ENCODE data around the gene RHOB.

Gene RHOB

GRCh38 chr2:20476950-20477349, 30.1 kb downstream of the RHOB start:
- H4K12ac ChIP-seq (ENCODE audit: low read depth, low read length): no peak overlapping the region
- H2BK5ac ChIP-seq (ENCODE audit: low read depth, low read length, poor library complexity): no peak overlapping the region
- no peak overlapping the region for H2AFZ ChIP-seq (ENCODE audit: insufficient read depth, low read length, poor library complexity)
- no peak overlapping the region for H3K14ac ChIP-seq (ENCODE audit: low read length)
- no peak overlapping the region for H3K4me3 ChIP-seq (ENCODE audit: low read depth, low read length)
- H3K4me2 ChIP-seq (ENCODE audit: low read length): no peak overlapping the region
- no peak overlapping the region for H4K91ac ChIP-seq (ENCODE audit: low read depth, low read length)
- no peak overlapping the region for H3K18ac ChIP-seq (ENCODE audit: low read length)
- H2AK5ac ChIP-seq (ENCODE audit: low read length): no peak overlapping the region
- no peak for DNase-seq
- H3K4ac ChIP-seq (ENCODE audit: low read depth, low read length): no peak overlapping the region
- H3K4me1 ChIP-seq (ENCODE audit: control insufficient read depth in 1 of 2, insufficient read depth in 2 of 2, low read length in 2 of 2): peaks cover 23 to 24% of the 10 kb centered on the region in 2 experiments
- H3K79me2 ChIP-seq (ENCODE audit: control insufficient read depth, insufficient read depth, low read length, poor library complexity): peaks cover 3% of the 10 kb centered on the region
- H3K27me3 ChIP-seq (ENCODE audit: insufficient read depth, low read length): no peaks in the 10 kb centered on the region
- peaks cover 21% of the 10 kb centered on the region for H3K79me1 ChIP-seq (ENCODE audit: low read length)
- peaks cover 2% of the 10 kb centered on the region for H3K9me3 ChIP-seq (ENCODE audit: insufficient read depth, low read depth, low read length)
- no CpG with 5 or more reads among the region's 7 CpGs for WGBS (ENCODE audit: extremely low coverage, insufficient coverage, insufficient read length)
- no peaks in the 10 kb centered on the region for H3K36me3 ChIP-seq (ENCODE audit: control insufficient read depth in 1 of 2, insufficient read depth in 2 of 2, low read length in 2 of 2)
- H3K27ac ChIP-seq (ENCODE audit: low read depth, low read length): no peak overlapping the region
- no peak overlapping the region for H3K23ac ChIP-seq (ENCODE audit: low read length)
- no peak overlapping the region for H3K9ac ChIP-seq (ENCODE audit: low read length)
- no peak overlapping the region for H4K8ac ChIP-seq (ENCODE audit: low read depth, low read length)
- H2BK12ac ChIP-seq (ENCODE audit: low read length): no peak overlapping the region
- no peak overlapping the region for H2BK120ac ChIP-seq (ENCODE audit: insufficient read depth, low read length, poor library complexity)

DNA sequence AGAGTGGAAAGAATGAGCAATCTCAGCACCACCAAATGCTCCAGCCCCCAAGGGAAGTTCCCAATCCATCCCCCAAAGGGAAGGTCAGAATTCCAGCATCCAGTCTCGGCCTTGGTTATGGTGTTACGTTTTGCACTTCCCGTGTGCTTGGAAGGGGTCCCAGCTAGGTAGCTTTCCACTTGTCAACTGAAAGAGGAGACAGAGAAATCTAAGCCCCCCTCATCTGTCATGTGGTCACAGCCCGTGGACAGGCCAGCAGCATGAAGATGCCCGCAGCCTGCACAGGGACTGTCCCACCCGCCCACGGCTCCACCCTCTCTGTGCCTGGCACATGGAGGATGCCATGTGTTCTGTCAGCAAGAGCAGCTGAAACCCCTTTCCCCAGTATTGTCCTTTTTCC, 32.1 kb downstream of the RHOB start:
- H4K12ac ChIP-seq (ENCODE audit: low read depth, low read length): no peak overlapping the region
- no peak overlapping the region for H2BK120ac ChIP-seq (ENCODE audit: insufficient read depth, low read length, poor library complexity)
- H2AK5ac ChIP-seq (ENCODE audit: low read length): no peak overlapping the region
- H3K27me3 ChIP-seq (ENCODE audit: insufficient read depth, low read length): no peaks in the 10 kb centered on the region
- H3K27ac ChIP-seq (ENCODE audit: low read depth, low read length): no peak overlapping the region
- H3K9ac ChIP-seq (ENCODE audit: low read length): no peak overlapping the region
- H3K79me1 ChIP-seq (ENCODE audit: low read length): peaks cover 12% of the 10 kb centered on the region
- no peak overlapping the region for H3K4me3 ChIP-seq (ENCODE audit: low read depth, low read length)
- peak overlapping the region; percentile 23 for H2BK12ac ChIP-seq (ENCODE audit: low read length)
- H3K4me2 ChIP-seq (ENCODE audit: low read length): no peak overlapping the region
- H3K36me3 ChIP-seq (ENCODE audit: control insufficient read depth in 1 of 2, insufficient read depth in 2 of 2, low read length in 2 of 2): no peaks in the 10 kb centered on the region
- no peak overlapping the region for H2BK5ac ChIP-seq (ENCODE audit: low read depth, low read length, poor library complexity)
- H3K18ac ChIP-seq (ENCODE audit: low read length): no peak overlapping the region
- H3K9me3 ChIP-seq (ENCODE audit: insufficient read depth, low read depth, low read length): no peaks in the 10 kb centered on the region
- H4K8ac ChIP-seq (ENCODE audit: low read depth, low read length): no peak overlapping the region
- peaks cover 12 to 15% of the 10 kb centered on the region in 2 experiments for H3K4me1 ChIP-seq (ENCODE audit: control insufficient read depth in 1 of 2, insufficient read depth in 2 of 2, low read length in 2 of 2)
- DNase-seq: no peak
- H3K23ac ChIP-seq (ENCODE audit: low read length): no peak overlapping the region
- no peak overlapping the region for H2AFZ ChIP-seq (ENCODE audit: insufficient read depth, low read length, poor library complexity)
- no CpG with 5 or more reads among the region's 7 CpGs for WGBS (ENCODE audit: extremely low coverage, insufficient coverage, insufficient read length)
- no peak overlapping the region for H3K14ac ChIP-seq (ENCODE audit: low read length)
- H3K79me2 ChIP-seq (ENCODE audit: control insufficient read depth, insufficient read depth, low read length, poor library complexity): peaks cover 3% of the 10 kb centered on the region
- no peak overlapping the region for H4K91ac ChIP-seq (ENCODE audit: low read depth, low read length)
- H3K4ac ChIP-seq (ENCODE audit: low read depth, low read length): no peak overlapping the region

- Histone ChIP-seq H3K27me3 (ENCODE audit: insufficient read depth, low read length) (no peaks in the 10 kb centered on the region), H3K4me1 (ENCODE audit: control insufficient read depth in 1 of 2, insufficient read depth in 2 of 2, low read length in 2 of 2) (peaks cover 3 to 6% of the 10 kb centered on the region in 2 experiments), H4K12ac (ENCODE audit: low read depth, low read length) (no peak overlapping the region), H3K4ac (ENCODE audit: low read depth, low read length) (no peak overlapping the region), H2AK5ac (ENCODE audit: low read length) (no peak overlapping the region), H3K18ac (ENCODE audit: low read length) (no peak overlapping the region), H2BK12ac (ENCODE audit: low read length) (no peak overlapping the region), H3K36me3 (ENCODE audit: control insufficient read depth in 1 of 2, insufficient read depth in 2 of 2, low read length in 2 of 2) (no peaks in the 10 kb centered on the region), H3K4me2 (ENCODE audit: low read length) (no peak overlapping the region), H3K27ac (ENCODE audit: low read depth, low read length) (no peak overlapping the region), H2AFZ (ENCODE audit: insufficient read depth, low read length, poor library complexity) (no peak overlapping the region), H3K4me3 (ENCODE audit: low read depth, low read length) (no peak overlapping the region), H4K8ac (ENCODE audit: low read depth, low read length) (no peak overlapping the region), H3K9me3 (ENCODE audit: insufficient read depth, low read depth, low read length) (no peaks in the 10 kb centered on the region), H4K91ac (ENCODE audit: low read depth, low read length) (no peak overlapping the region), H3K79me2 (ENCODE audit: control insufficient read depth, insufficient read depth, low read length, poor library complexity) (peaks cover 2% of the 10 kb centered on the region), H3K23ac (ENCODE audit: low read length) (no peak overlapping the region), H2BK120ac (ENCODE audit: insufficient read depth, low read length, poor library complexity) (no peak overlapping the region), H3K9ac (ENCODE audit: low read length) (no peak overlapping the region), H2BK5ac (ENCODE audit: low read depth, low read length, poor library complexity) (no peak overlapping the region), H3K79me1 (ENCODE audit: low read length) (peaks cover 6% of the 10 kb centered on the region), H3K14ac (ENCODE audit: low read length) (no peak overlapping the region)
- WGBS (ENCODE audit: extremely low coverage, insufficient coverage, insufficient read length): no CpG with 5 or more reads among the region's 9 CpGs
- no peak for DNase-seq
Observed at GRCh38 chr2:20479835-20480234, 33.0 kb downstream of the RHOB start.

DNA sequence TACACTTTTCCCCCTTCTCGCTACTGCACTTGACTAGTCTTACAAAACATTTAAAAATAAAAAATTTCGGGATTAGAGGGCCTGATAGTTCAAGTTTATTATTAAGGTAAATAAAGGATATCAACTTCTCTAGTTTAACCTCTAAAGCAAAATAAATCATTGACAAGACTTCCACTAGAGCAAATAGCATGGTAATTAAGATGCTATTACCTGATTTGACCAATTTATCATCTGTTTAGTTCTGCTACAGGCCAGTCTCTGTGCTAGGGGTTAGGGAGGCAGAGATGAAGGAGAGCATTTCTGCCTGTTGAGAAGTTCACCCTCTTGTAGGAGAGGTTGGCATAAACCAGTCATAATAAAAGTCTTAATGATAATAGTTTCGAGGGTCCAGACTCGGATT, 34.0 kb downstream of the RHOB start:
- Histone ChIP-seq H3K23ac (ENCODE audit: low read length) (no peak overlapping the region), H3K14ac (ENCODE audit: low read length) (no peak overlapping the region), H4K8ac (ENCODE audit: low read depth, low read length) (no peak overlapping the region), H3K4ac (ENCODE audit: low read depth, low read length) (no peak overlapping the region), H3K18ac (ENCODE audit: low read length) (no peak overlapping the region), H4K12ac (ENCODE audit: low read depth, low read length) (no peak overlapping the region), H3K4me1 (ENCODE audit: control insufficient read depth in 1 of 2, insufficient read depth in 2 of 2, low read length in 2 of 2) (peaks cover 5% of the 10 kb centered on the region in 2 experiments), H3K9ac (ENCODE audit: low read length) (no peak overlapping the region), H2AK5ac (ENCODE audit: low read length) (no peak overlapping the region), H3K27ac (ENCODE audit: low read depth, low read length) (no peak overlapping the region), H3K79me2 (ENCODE audit: control insufficient read depth, insufficient read depth, low read length, poor library complexity) (no peaks in the 10 kb centered on the region), H2AFZ (ENCODE audit: insufficient read depth, low read length, poor library complexity) (no peak overlapping the region), H4K91ac (ENCODE audit: low read depth, low read length) (no peak overlapping the region), H3K36me3 (ENCODE audit: control insufficient read depth in 1 of 2, insufficient read depth in 2 of 2, low read length in 2 of 2) (no peaks in the 10 kb centered on the region), H3K9me3 (ENCODE audit: insufficient read depth, low read depth, low read length) (no peaks in the 10 kb centered on the region), H2BK12ac (ENCODE audit: low read length) (no peak overlapping the region), H3K4me2 (ENCODE audit: low read length) (no peak overlapping the region), H3K4me3 (ENCODE audit: low read depth, low read length) (no peak overlapping the region), H2BK120ac (ENCODE audit: insufficient read depth, low read length, poor library complexity) (no peak overlapping the region), H3K27me3 (ENCODE audit: insufficient read depth, low read length) (no peaks in the 10 kb centered on the region), H3K79me1 (ENCODE audit: low read length) (peaks cover 3% of the 10 kb centered on the region), H2BK5ac (ENCODE audit: low read depth, low read length, poor library complexity) (no peak overlapping the region)
- no peak for DNase-seq
- no CpG with 5 or more reads among the region's 4 CpGs for WGBS (ENCODE audit: extremely low coverage, insufficient coverage, insufficient read length)

All from trophoblast cell (in vitro differentiated cells and primary cell).